HL-60/S4 treated with phorbol 12-myristate 13-acetate at 8.2 ng/mL for 4 days and 3 days (cell line): ENCODE measurements around the gene MANBA.
"Not testable (repeated sequence)": the region's sequence is repeated elsewhere in the genome, so short reads cannot be mapped to it uniquely, and the experiment has no call there.

Experiments used
- in situ Hi-C: fragments of 300-500 bp; cut with MboI; formaldehyde crosslinking; loops from 2 replicates; pipeline ENCODE4 v1.15.0; 2022; ENCODE audit warnings: low sequenced_read_pairs

The MANBA gene

GRCh38 chr4:102625232-102625930, 135.4 kb downstream of the MANBA start:
- in situ Hi-C loops, result loop anchor here (10.0 kb wide), 1 partner anchor 379 kb away; no protein-coding TSS in a partner anchor

- in situ Hi-C loops, result loop anchor here (10.0 kb wide), 1 partner anchor 380 kb away; no protein-coding TSS in a partner anchor
These were observed 136.3 kb downstream of the MANBA start for GRCh38 chr4:102624505-102624904.

GRCh38 chr4:102623622-102624021, 137.1 kb downstream of the MANBA start:
- in situ Hi-C loops, result loop anchor here (10.0 kb wide), 1 partner anchor 381 kb away; no protein-coding TSS in a partner anchor

GRCh38 chr4:102620697-102621497, 139.9 kb downstream of the MANBA start:
- in situ Hi-C loops, result loop anchor here (10.0 kb wide), 1 partner anchor 384 kb away; no protein-coding TSS in a partner anchor

- in situ Hi-C loops, result loop anchor here (10.0 kb wide), 1 partner anchor 385 kb away; no protein-coding TSS in a partner anchor
These were observed 140.8 kb downstream of the MANBA start for GRCh38 chr4:102619776-102620631.

- in situ Hi-C loops, result not testable (repeated sequence)
These were observed 141.7 kb downstream of the MANBA start for GRCh38 chr4:102619021-102619420.

- in situ Hi-C loops, result no loop called here
These were observed 144.1 kb downstream of the MANBA start for GRCh38 chr4:102616636-102617035.

- in situ Hi-C loops, result no loop called here
These were observed 146.0 kb downstream of the MANBA start for GRCh38 chr4:102614801-102615200.

- in situ Hi-C loops, result no loop called here
These were observed 147.9 kb downstream of the MANBA start for GRCh38 chr4:102612824-102613366.

- in situ Hi-C loops, result no loop called here
These were observed 148.6 kb downstream of the MANBA start for GRCh38 chr4:102612210-102612609.

GRCh38 chr4:102610476-102610875, 150.3 kb downstream of the MANBA start:
- in situ Hi-C loops, result no loop called here

- in situ Hi-C loops, result no loop called here
These were observed 150.8 kb downstream of the MANBA start for GRCh38 chr4:102610007-102610406.

- in situ Hi-C loops, result no loop called here
These were observed 152.6 kb downstream of the MANBA start for GRCh38 chr4:102608190-102608589.

GRCh38 chr4:102606846-102607450, 153.8 kb downstream of the MANBA start:
- in situ Hi-C loops, result no loop called here

- in situ Hi-C loops, result no loop called here
These were observed 154.5 kb downstream of the MANBA start for GRCh38 chr4:102606261-102606660.

GRCh38 chr4:102604222-102604940, 156.4 kb downstream of the MANBA start:
- in situ Hi-C loops, result no loop called here

GRCh38 chr4:102601586-102602227, 159.1 kb downstream of the MANBA start:
- in situ Hi-C loops, result no loop called here

- in situ Hi-C loops, result no loop called here
These were observed 160.1 kb downstream of the MANBA start for GRCh38 chr4:102600689-102601088.

GRCh38 chr4:102599886-102600285, 160.9 kb downstream of the MANBA start:
- in situ Hi-C loops, result no loop called here
